Gastrocnemius medialis (tissue), 4 donors: ENCODE data around the gene HTR1B.

Source experiments
- POLR2A ChIP-seq, 2 donors: fragments of 450-650 bp; IDR thresholded peaks; one replicate each; pipeline ENCODE4 v1.6.1; 2017; ENCODE audit warnings: antibody characterized with exemption in 2 of 2, mild to moderate bottlenecking in 2 of 2, moderate library complexity in 2 of 2
- TF ChIP-seq, protein P1 (sequence below), 5 experiments: fragments of 450-650 bp in 3 of 5; fragments of 200-600 bp in 2 of 5; sonication (generic) in 2 of 5; IDR thresholded peaks in 4 of 5; conservative IDR thresholded peaks in 1 of 5; 1 replicate in 4 of 5; 2 replicates in 1 of 5; pipeline ENCODE4 v1.5.1; 2016 to 2019; ENCODE audit warnings: antibody characterized with exemption in 5 of 5, mild to moderate bottlenecking in 3 of 5, moderate library complexity in 3 of 5

DNA sequence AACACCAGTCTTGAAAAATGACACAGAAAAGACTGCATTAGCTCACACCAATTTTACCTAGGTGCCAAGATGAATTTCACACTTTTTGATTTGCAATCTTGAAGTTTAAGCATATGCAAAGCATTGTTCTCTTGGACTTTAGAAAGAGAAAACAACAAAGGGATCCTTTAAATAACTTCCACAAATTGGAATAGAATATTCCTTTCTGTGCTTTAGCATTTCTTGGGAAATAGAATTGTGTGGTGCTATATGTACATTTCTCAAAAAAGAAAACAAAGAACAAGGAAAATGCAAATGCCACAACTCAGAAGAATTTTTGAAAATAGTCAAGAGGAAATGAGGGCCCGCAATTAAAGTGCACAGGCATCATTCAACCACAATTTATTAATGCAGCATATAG is 17.0 kb downstream of the HTR1B start:
- TF ChIP-seq, protein P1, sequence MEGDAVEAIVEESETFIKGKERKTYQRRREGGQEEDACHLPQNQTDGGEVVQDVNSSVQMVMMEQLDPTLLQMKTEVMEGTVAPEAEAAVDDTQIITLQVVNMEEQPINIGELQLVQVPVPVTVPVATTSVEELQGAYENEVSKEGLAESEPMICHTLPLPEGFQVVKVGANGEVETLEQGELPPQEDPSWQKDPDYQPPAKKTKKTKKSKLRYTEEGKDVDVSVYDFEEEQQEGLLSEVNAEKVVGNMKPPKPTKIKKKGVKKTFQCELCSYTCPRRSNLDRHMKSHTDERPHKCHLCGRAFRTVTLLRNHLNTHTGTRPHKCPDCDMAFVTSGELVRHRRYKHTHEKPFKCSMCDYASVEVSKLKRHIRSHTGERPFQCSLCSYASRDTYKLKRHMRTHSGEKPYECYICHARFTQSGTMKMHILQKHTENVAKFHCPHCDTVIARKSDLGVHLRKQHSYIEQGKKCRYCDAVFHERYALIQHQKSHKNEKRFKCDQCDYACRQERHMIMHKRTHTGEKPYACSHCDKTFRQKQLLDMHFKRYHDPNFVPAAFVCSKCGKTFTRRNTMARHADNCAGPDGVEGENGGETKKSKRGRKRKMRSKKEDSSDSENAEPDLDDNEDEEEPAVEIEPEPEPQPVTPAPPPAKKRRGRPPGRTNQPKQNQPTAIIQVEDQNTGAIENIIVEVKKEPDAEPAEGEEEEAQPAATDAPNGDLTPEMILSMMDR (IDR thresholded peaks at IDR 0.05 in 4 of 5, conservative IDR thresholded peaks at IDR 0.05 in 1 of 5): no peak
- no peak for TF ChIP-seq POLR2A (IDR thresholded peaks at IDR 0.05)
